Lower leg skin (tissue), 4 donors: Measurements from ENCODE around the gene GRAP2. TPM values are rescaled to one million over a fixed set of nuclear protein-coding genes. Genes with fewer than 3 reads are reported as not detected.

Experiments used
- DNase-seq, 2 donors: peaks; one replicate each; pipeline ENCODE4 v3.0.0-alpha.2; 2019; ENCODE audit warnings: low spot score in 2 of 2
- H3K4me3 ChIP-seq: fragments of 200-600 bp; sonication (generic); 2 replicates; pipeline ENCODE4 v1.5.1; 2017; ENCODE audit warnings: mild to moderate bottlenecking, low read depth; ENCODE audit not compliant: poor library complexity, severe bottlenecking
- CTCF ChIP-seq, 3 donors: fragments of 450-650 bp; IDR thresholded peaks; one replicate each; pipeline ENCODE4 v1.5.1; 2016; ENCODE audit warnings: antibody characterized with exemption in 3 of 3, mild to moderate bottlenecking in 3 of 3, moderate library complexity in 2 of 3
- POLR2A ChIP-seq, 2 donors: fragments of 450-650 bp; IDR thresholded peaks; one replicate each; pipeline ENCODE4 v1.6.1; 2016 to 2017; ENCODE audit warnings: antibody characterized with exemption in 2 of 2, mild to moderate bottlenecking in 1 of 2, moderate library complexity in 1 of 2
- WGBS, 2 donors: methylation state at CpG; one replicate each; pipeline ENCODE4 v1.1.5; 2018; 5-methylcytosine and 5-hydroxymethylcytosine counted together
- intact Hi-C: fragments of 100-400 bp; cut with DNase I; formaldehyde crosslinking; loops from one replicate; pipeline ENCODE4 v1.15.0; 2023; ENCODE audit warnings: low total_unique reads
- total RNA-seq, 4 donors: library from RNA; depleted of rRNA; stranded (reverse); fragments of >200 nt; gene quantifications; one replicate each; pipeline ENCODE4 v1.1.0, GENCODE V29; 2016

Gene GRAP2
- total RNA-seq, 4 donors from 2014 or later, result 0.72 to 1.3 (median 0.96) TPM

- no peak for DNase-seq
- no peak for TF ChIP-seq CTCF (IDR thresholded peaks at IDR 0.05)
- no peak for TF ChIP-seq POLR2A (IDR thresholded peaks at IDR 0.05)
- WGBS, 2 donors, result 61 to 83% methylated on average over 30 of the region's 34 CpGs
- intact Hi-C loops, result loop anchor here (10.0 kb wide), 2 partner anchors 323 to 487 kb away; partner anchors contain the start of genes ADSL and RPS19BP1
- H3K4me3 ChIP-seq, result no peak overlapping the region
Measured at GRCh38 chr22:40021401-40022000, 120.6 kb downstream of the GRAP2 start.

DNA sequence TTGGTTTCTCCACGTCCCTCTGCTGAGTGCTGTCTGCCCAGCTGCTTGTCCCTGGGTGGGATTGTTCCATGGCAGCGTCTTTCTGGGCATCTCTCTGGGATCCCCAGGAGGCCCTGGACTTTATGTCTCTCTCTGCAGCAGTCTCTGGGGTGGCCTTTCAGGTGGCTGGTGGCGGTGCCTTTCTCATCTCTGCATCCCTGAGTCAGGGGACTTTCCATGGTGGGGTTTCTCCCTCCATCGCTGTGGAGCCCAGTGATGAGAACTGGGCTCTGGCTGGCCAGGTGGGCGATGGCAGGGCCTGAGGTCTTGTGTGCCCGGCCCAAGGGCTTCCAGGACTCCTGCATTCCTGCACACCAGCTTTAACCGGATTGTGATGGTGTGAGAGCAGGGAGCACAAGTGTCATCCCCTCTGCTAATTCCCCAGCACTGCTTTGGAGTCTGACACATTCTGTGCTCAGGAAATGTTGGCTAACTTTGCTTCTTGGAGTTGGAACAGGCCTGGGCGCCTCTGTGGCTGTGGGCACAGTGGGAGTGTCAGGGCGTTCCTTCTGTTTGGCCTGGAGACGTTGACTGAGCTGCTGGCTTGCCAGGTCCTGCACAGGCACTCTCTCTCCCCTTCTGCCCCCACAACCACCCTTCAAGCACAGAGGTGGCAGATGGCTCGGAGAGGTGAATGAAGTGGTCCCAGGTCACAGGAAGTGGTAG lies 121.8 kb downstream of the GRAP2 start:
- no peak overlapping the region for H3K4me3 ChIP-seq
- 54 to 65% methylated on average over 11 of the region's 11 CpGs for WGBS, 2 donors
- intact Hi-C loops, result loop anchor here (10.0 kb wide), 2 partner anchors 322 to 488 kb away; partner anchors contain the start of genes ADSL and RPS19BP1
- peak in 1 of 2 donors; percentile 69 for DNase-seq
- no peak for TF ChIP-seq POLR2A (IDR thresholded peaks at IDR 0.05)
- TF ChIP-seq CTCF (IDR thresholded peaks at IDR 0.05), result no peak

Other genes starting within 250 kb of the GRAP2 start
- gene ENTHD1, start 7.3 kb upstream of the GRAP2 start, total RNA-seq, result not detected
- gene TMA7B, start 59.3 kb downstream of the GRAP2 start, total RNA-seq, result under 1 TPM in 1 of 4 donors, not detected in 3; 0.27 TPM
- 10 to 100 TPM; 32.4 to 52.9 (median 41.2) TPM for gene FAM83F, start 93.9 kb downstream of the GRAP2 start, total RNA-seq